PC-3 (cell line): ENCODE data around the gene C19orf81. TPM values are rescaled to one million over a fixed set of nuclear protein-coding genes. Genes with fewer than 3 reads are reported as not detected.

Source experiments
- ATAC-seq: fragments of 200-7000 bp; cut with Tn5 transposase; 2 replicates; pipeline ENCODE4 v1.9.1; 2020; ENCODE audit warnings: mild to moderate bottlenecking, moderate library complexity
- BruUV-seq: library from RNA; stranded (reverse); fragments of 400-500 nt; replicated peaks from 2 replicates; lab custom pipeline; 2021; lab: Mats Ljungman, UMichigan
- CTCF ChIA-PET: fragments of 300-600 bp; sonication (Branson Sonifier 250); formaldehyde crosslinking; loops from one replicate; lab custom pipeline; 2022; ENCODE audit warnings: antibody characterized with exemption; lab: Charles Lee
- POLR2A ChIA-PET: fragments of 300-600 bp; sonication (Branson Sonifier 250); formaldehyde crosslinking; loops from one replicate; lab custom pipeline; 2022; ENCODE audit warnings: antibody characterized with exemption; ENCODE audit not compliant: unreplicated experiment; lab: Charles Lee
- DNase-seq: peaks from one replicate; pipeline ENCODE4 v3.0.0-alpha.2; 2015
- H2AFZ ChIP-seq: fragments of 300-600 bp; sonication (generic); 2 replicates; pipeline ENCODE4 v1.6.0; 2016; ENCODE audit warnings: antibody characterized with exemption, low read length
- H3F3A ChIP-seq: fragments of 300-600 bp; sonication (generic); one replicate; pipeline ENCODE4 v1.6.0; 2017; ENCODE audit warnings: antibody characterized with exemption, low read length, control low read depth, mild to moderate bottlenecking; ENCODE audit not compliant: unreplicated experiment
- H3K27ac ChIP-seq: fragments of 300-600 bp; sonication (generic); 2 replicates; pipeline ENCODE4 v1.5.1; 2016; ENCODE audit warnings: mild to moderate bottlenecking, low read length
- H3K27me3 ChIP-seq: fragments of 300-600 bp; sonication (generic); 2 replicates; pipeline ENCODE4 v1.6.1; 2016; ENCODE audit warnings: low read length, mixed read lengths
- H3K36me3 ChIP-seq: fragments of 300-600 bp; sonication (generic); 2 replicates; pipeline ENCODE4 v1.6.1; 2016; ENCODE audit warnings: low read depth, mixed run types, low read length, mixed read lengths
- H3K4me1 ChIP-seq: fragments of 300-600 bp; sonication (generic); 2 replicates; pipeline ENCODE4 v1.5.1; 2016; ENCODE audit warnings: low read length; ENCODE audit not compliant: insufficient read depth
- H3K4me2 ChIP-seq: fragments of 300-600 bp; sonication (generic); 2 replicates; pipeline ENCODE4 v1.6.0; 2016; ENCODE audit warnings: low read length
- H3K4me3 ChIP-seq: fragments of 300-600 bp; sonication (generic); 2 replicates; pipeline ENCODE4 v1.5.1; 2016; ENCODE audit warnings: mild to moderate bottlenecking, low read length, mixed read lengths
- H3K79me2 ChIP-seq: fragments of 300-600 bp; sonication (generic); 2 replicates; pipeline ENCODE4 v1.6.1; 2017; ENCODE audit warnings: low read length, mixed read lengths
- H3K9ac ChIP-seq: fragments of 300-600 bp; sonication (generic); 2 replicates; pipeline ENCODE4 v1.6.0; 2016; ENCODE audit warnings: mild to moderate bottlenecking, low read length
- H3K9me2 ChIP-seq: fragments of 300-600 bp; sonication (generic); replicated peaks from 2 replicates; pipeline ENCODE4 v1.6.1; 2016; ENCODE audit warnings: mixed run types, low read length, mixed read lengths
- H3K9me3 ChIP-seq: fragments of 300-600 bp; sonication (generic); 2 replicates; pipeline ENCODE4 v1.6.1; 2016; ENCODE audit warnings: low read length, mixed read lengths
- H4K20me1 ChIP-seq: fragments of 300-600 bp; sonication (generic); 2 replicates; pipeline ENCODE4 v1.6.1; 2016; ENCODE audit warnings: low read length, mixed read lengths
- CTCF ChIP-seq: fragments of 300-600 bp; sonication (generic); conservative IDR thresholded peaks from 2 replicates; pipeline ENCODE4 v1.5.1; 2017; ENCODE audit warnings: antibody characterized with exemption, low read depth, mild to moderate bottlenecking, low read length
- EZH2 ChIP-seq: fragments of 300-600 bp; sonication (generic); IDR thresholded peaks from one replicate; pipeline ENCODE4 v1.6.1; 2017; ENCODE audit warnings: antibody characterized with exemption, mild to moderate bottlenecking, low read length; ENCODE audit not compliant: unreplicated experiment
- EZH2phosphoT487 ChIP-seq: fragments of 300-600 bp; sonication (generic); IDR thresholded peaks from 2 replicates; pipeline ENCODE4 v1.6.1; 2018; ENCODE audit warnings: mild to moderate bottlenecking, antibody characterized with exemption, low read length, borderline replicate concordance
- intact Hi-C: fragments of 100-400 bp; cut with micrococcal nuclease; formaldehyde crosslinking; loops from 2 replicates; pipeline ENCODE4 v1.9.0; 2023
- total RNA-seq: library from RNA; depleted of rRNA; stranded (reverse); fragments of >200 nt; gene quantifications from 2 replicates; pipeline ENCODE4 v1.2.3, GENCODE V29; 2014

Gene C19orf81
- total RNA-seq, 1 experiment from 2014 or later = 5.7 TPM

DNA sequence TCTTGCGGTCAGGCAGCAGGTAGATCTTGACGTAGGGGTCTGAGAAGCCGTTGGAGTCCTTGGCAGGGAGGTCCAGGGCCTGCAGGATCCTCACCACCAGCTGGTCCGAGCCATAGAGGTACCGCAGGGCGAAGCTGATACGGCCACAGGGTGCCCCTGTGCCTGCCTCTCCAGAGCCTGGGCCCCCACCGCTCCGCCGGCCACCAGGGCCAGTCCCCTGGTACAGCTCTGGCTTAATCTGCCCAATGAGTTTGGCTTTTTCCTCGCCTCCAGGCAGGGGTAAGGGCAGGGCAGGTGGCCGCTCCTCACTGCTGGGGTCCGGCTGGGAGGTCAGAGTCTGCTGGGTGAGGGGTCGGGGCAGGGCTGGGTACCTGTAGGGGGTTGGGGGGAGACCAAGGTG lies 19.4 kb upstream of the C19orf81 start:
- Histone ChIP-seq H3K4me1 (no peaks in the 10 kb centered on the region), H3K36me3 (no peaks in the 10 kb centered on the region), H4K20me1 (no peaks in the 10 kb centered on the region), H3K4me3 (no peak overlapping the region), H3K9me2 (no peaks in the 10 kb centered on the region), H3K9ac (no peak overlapping the region), H3K27ac (no peak overlapping the region), H3K79me2 (no peaks in the 10 kb centered on the region), H3K9me3 (peaks cover 15% of the 10 kb centered on the region; the same call in 1 of the 2 replicates), H3K27me3 (no peaks in the 10 kb centered on the region; the same call in 1 of the 2 replicates), H2AFZ (no peak overlapping the region), H3F3A (no peaks in the 10 kb centered on the region), H3K4me2 (no peak overlapping the region)
- DNase-seq = no peak
- BruUV-seq = no TSS peak
- ChIA-PET CTCF (no interaction called here), POLR2A (no interaction called here)
- no peak for ATAC-seq
- TF ChIP-seq EZH2phosphoT487 (no peak), CTCF (no peak), EZH2 (no peak)
- intact Hi-C loops = no loop called here

DNA sequence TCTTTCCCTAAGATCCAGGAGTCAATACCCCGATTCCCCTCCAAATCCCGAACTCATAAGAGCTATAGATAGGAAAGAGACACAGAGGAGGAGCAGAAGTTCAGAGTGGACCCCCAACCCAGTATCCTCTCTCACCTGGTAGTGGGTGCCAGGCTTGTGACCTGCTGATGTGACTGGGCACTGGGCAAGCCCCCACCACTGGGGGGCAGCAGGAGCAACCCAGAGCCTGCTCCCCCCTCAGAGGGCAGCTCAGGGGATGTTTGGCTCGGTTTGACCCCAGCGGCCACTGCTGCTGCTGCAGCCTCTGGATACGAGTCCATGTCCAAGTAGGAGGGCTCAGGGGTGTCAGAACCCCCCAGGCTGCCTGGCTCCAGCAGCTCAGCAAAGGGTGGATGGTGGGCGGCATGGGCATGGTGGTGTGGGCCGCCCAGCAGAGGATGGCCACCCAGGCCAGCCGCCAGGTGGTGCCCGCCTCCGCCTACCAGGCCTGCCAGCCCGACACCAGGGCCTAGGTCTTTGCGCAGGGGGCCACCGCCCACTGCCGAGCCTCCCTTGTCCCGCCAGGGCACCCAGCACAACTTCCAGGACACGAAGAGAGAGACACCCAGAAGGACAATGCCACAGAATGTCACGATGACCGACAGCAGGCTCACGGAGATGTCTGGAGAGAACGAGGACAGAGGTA lies 17.0 kb upstream of the C19orf81 start:
- ATAC-seq (no peak), DNase-seq (no peak)
- Histone ChIP-seq H3F3A (no peaks in the 10 kb centered on the region), H2AFZ (no peak overlapping the region), H3K9me3 (peaks cover 15% of the 10 kb centered on the region; the same call in 1 of the 2 replicates), H3K4me3 (no peak overlapping the region), H3K27me3 (peaks cover 13% of the 10 kb centered on the region), H4K20me1 (no peaks in the 10 kb centered on the region), H3K4me2 (no peak overlapping the region), H3K79me2 (no peaks in the 10 kb centered on the region), H3K9me2 (no peaks in the 10 kb centered on the region), H3K27ac (no peak overlapping the region), H3K9ac (no peak overlapping the region), H3K4me1 (no peaks in the 10 kb centered on the region), H3K36me3 (no peaks in the 10 kb centered on the region)
- no TSS peak for BruUV-seq
- ChIA-PET CTCF (interaction anchor here (0.6 kb wide), 2 partner anchors 18 to 121 kb away, joined by 3 read pairs; partner anchors contain the start of gene JOSD2), POLR2A (no interaction called here)
- intact Hi-C loops = no loop called here
- no peak for TF ChIP-seq EZH2phosphoT487
- TF ChIP-seq CTCF = peak; percentile 48; the same call in 1 of the 2 replicates
- TF ChIP-seq EZH2 = no peak

DNA sequence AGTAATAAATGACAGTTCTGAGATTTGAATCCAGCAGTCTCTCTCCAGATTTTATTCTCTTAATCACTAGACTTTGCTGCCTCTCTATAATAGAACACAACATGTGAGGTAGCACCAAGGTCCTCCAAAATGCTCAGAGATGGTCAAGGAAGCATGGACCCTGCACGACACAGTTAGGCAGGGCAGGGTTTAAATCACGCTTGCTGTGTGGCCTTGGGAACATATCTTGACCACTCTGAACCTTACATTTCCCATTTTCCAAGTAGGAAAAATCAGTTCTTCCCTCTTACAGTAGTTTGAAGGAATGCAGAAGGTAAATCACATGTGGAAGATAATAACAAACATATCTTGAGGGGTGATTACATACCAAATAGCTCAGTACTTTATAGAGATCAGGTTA lies 15.9 kb upstream of the C19orf81 start:
- Histone ChIP-seq H3K9me2 (no peaks in the 10 kb centered on the region), H3K36me3 (no peaks in the 10 kb centered on the region), H3K4me3 (no peak overlapping the region), H3K9me3 (peaks cover 15% of the 10 kb centered on the region; the same call in 1 of the 2 replicates), H2AFZ (no peak overlapping the region), H3K79me2 (no peaks in the 10 kb centered on the region), H3K27ac (no peak overlapping the region), H3K4me1 (no peaks in the 10 kb centered on the region), H3K4me2 (no peak overlapping the region), H3F3A (no peaks in the 10 kb centered on the region), H3K9ac (no peak overlapping the region), H3K27me3 (peaks cover 24% of the 10 kb centered on the region), H4K20me1 (no peaks in the 10 kb centered on the region)
- TF ChIP-seq EZH2 (no peak), CTCF (no peak)
- no TSS peak for BruUV-seq
- POLR2A ChIA-PET = no interaction called here
- intact Hi-C loops = no loop called here
- CTCF ChIA-PET = no interaction called here
- ATAC-seq = no peak
- DNase-seq = no peak
